Measurements from ENCODE around the gene ADNP2.

Gene ADNP2, protein sequence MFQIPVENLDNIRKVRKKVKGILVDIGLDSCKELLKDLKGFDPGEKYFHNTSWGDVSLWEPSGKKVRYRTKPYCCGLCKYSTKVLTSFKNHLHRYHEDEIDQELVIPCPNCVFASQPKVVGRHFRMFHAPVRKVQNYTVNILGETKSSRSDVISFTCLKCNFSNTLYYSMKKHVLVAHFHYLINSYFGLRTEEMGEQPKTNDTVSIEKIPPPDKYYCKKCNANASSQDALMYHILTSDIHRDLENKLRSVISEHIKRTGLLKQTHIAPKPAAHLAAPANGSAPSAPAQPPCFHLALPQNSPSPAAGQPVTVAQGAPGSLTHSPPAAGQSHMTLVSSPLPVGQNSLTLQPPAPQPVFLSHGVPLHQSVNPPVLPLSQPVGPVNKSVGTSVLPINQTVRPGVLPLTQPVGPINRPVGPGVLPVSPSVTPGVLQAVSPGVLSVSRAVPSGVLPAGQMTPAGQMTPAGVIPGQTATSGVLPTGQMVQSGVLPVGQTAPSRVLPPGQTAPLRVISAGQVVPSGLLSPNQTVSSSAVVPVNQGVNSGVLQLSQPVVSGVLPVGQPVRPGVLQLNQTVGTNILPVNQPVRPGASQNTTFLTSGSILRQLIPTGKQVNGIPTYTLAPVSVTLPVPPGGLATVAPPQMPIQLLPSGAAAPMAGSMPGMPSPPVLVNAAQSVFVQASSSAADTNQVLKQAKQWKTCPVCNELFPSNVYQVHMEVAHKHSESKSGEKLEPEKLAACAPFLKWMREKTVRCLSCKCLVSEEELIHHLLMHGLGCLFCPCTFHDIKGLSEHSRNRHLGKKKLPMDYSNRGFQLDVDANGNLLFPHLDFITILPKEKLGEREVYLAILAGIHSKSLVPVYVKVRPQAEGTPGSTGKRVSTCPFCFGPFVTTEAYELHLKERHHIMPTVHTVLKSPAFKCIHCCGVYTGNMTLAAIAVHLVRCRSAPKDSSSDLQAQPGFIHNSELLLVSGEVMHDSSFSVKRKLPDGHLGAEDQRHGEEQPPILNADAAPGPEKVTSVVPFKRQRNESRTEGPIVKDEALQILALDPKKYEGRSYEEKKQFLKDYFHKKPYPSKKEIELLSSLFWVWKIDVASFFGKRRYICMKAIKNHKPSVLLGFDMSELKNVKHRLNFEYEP

GRCh38 chr18:80108739-80109675 is at the start of gene ADNP2:
Gene ADNP2 (plus strand): TSS chr18:80109262. CDS start chr18:80117543, 8,281 bp downstream.
- TF ChIP-seq, protein P1, sequence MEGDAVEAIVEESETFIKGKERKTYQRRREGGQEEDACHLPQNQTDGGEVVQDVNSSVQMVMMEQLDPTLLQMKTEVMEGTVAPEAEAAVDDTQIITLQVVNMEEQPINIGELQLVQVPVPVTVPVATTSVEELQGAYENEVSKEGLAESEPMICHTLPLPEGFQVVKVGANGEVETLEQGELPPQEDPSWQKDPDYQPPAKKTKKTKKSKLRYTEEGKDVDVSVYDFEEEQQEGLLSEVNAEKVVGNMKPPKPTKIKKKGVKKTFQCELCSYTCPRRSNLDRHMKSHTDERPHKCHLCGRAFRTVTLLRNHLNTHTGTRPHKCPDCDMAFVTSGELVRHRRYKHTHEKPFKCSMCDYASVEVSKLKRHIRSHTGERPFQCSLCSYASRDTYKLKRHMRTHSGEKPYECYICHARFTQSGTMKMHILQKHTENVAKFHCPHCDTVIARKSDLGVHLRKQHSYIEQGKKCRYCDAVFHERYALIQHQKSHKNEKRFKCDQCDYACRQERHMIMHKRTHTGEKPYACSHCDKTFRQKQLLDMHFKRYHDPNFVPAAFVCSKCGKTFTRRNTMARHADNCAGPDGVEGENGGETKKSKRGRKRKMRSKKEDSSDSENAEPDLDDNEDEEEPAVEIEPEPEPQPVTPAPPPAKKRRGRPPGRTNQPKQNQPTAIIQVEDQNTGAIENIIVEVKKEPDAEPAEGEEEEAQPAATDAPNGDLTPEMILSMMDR (IDR thresholded peaks at IDR 0.05; ENCODE audit: borderline replicate concordance, control extremely low read depth, extremely low read depth, insufficient read depth, missing control alignments): no peak
- in situ Hi-C loops (cut with MboI; ENCODE audit: low sequenced_read_pairs, unreplicated experiment): no loop called here
- peak; percentile 87 for DNase-seq (ENCODE audit: low spot score)

DNA sequence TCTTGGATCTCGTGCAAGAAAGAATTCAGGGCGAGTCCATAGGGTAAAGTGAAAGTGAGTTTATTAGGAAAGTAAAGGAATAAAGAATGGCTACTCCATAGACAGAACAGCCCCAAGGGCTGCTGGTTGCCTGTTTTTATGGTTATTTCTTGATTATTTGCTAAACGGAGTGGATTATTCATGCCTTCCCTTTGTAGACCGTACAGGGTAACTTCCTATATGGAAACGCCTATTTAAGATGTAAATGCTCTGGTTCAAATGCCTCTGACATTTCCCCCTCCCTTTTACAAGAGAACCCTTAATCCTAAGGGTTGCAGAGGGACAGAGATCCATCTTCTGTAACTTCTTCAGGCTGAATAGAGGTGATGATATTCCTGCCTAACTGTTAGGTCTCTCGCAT is 49.1 kb upstream of the ADNP2 start:
- TF ChIP-seq, protein P1 (IDR thresholded peaks at IDR 0.05; ENCODE audit: borderline replicate concordance, control extremely low read depth, extremely low read depth, insufficient read depth, missing control alignments): no peak
- no peak for DNase-seq (ENCODE audit: low spot score)
- in situ Hi-C loops (cut with MboI; ENCODE audit: low sequenced_read_pairs, unreplicated experiment): no loop called here

DNA sequence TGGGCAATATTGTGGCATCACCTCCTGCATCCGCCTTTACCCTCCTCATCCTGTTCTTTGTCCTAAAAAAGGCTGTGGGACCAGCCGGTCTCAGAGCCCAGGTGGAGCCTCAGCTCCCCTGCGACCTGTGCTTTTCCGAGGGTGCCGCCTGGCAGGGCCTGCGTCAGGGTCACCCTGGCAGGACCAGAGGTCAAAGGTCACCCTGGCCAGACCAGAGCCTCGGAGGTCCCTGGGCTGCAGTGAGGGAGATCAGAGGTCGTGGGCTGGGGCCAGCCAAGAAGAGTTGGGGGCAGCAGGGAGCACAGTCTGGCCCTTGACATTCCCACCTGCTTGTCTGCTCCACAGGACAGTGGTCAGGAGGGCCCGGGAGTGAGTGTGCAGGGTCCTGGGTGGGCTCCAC is 43.4 kb upstream of the ADNP2 start:
- in situ Hi-C loops (cut with MboI; ENCODE audit: low sequenced_read_pairs, unreplicated experiment): no loop called here

DNA sequence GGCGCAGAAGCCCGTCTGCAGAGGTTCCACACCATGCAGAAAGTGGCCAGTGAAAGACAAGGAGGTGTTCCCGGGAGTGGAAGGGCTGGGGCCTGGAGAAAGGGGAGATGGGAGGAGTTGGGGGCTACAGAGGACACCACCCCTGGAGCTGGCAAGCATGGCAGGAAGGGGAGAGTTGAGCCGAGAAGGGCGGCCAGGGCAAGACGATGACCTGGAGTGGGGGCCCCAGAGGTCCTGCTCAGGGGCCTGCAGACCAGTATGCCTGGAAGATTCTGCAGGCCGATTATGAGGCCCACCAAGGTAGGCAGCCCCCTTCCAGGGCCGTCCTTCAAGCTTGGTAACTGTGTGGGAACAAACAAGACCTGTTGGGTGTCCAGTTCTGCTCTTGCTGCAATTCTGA is 41.7 kb upstream of the ADNP2 start:
- TF ChIP-seq, protein P1 (IDR thresholded peaks at IDR 0.05; ENCODE audit: borderline replicate concordance, control extremely low read depth, extremely low read depth, insufficient read depth, missing control alignments): no peak
- no peak for DNase-seq (ENCODE audit: low spot score)
- in situ Hi-C loops (cut with MboI; ENCODE audit: low sequenced_read_pairs, unreplicated experiment): no loop called here

More for the DNA sequence above, 43.4 kb upstream of the ADNP2 start:
- TF ChIP-seq, protein P1 (IDR thresholded peaks at IDR 0.05; ENCODE audit: borderline replicate concordance, control extremely low read depth, extremely low read depth, insufficient read depth, missing control alignments): no peak
- no peak for DNase-seq (ENCODE audit: low spot score)

GRCh38 chr18:80067897-80068296 is 41.2 kb upstream of the ADNP2 start:
- in situ Hi-C loops (cut with MboI; ENCODE audit: low sequenced_read_pairs, unreplicated experiment): no loop called here
- DNase-seq (ENCODE audit: low spot score): no peak
- TF ChIP-seq, protein P1 (IDR thresholded peaks at IDR 0.05; ENCODE audit: borderline replicate concordance, control extremely low read depth, extremely low read depth, insufficient read depth, missing control alignments): no peak
